HG03095 (cell line): ENCODE results near the gene GABBR2.

Experiments used
- ATAC-seq: cut with Tn5 transposase; IDR thresholded peaks from one replicate; pipeline ENCODE4 v1.9.1; 2021; ENCODE audit warnings: moderate library complexity; ENCODE audit not compliant: unreplicated experiment

Gene GABBR2

DNA sequence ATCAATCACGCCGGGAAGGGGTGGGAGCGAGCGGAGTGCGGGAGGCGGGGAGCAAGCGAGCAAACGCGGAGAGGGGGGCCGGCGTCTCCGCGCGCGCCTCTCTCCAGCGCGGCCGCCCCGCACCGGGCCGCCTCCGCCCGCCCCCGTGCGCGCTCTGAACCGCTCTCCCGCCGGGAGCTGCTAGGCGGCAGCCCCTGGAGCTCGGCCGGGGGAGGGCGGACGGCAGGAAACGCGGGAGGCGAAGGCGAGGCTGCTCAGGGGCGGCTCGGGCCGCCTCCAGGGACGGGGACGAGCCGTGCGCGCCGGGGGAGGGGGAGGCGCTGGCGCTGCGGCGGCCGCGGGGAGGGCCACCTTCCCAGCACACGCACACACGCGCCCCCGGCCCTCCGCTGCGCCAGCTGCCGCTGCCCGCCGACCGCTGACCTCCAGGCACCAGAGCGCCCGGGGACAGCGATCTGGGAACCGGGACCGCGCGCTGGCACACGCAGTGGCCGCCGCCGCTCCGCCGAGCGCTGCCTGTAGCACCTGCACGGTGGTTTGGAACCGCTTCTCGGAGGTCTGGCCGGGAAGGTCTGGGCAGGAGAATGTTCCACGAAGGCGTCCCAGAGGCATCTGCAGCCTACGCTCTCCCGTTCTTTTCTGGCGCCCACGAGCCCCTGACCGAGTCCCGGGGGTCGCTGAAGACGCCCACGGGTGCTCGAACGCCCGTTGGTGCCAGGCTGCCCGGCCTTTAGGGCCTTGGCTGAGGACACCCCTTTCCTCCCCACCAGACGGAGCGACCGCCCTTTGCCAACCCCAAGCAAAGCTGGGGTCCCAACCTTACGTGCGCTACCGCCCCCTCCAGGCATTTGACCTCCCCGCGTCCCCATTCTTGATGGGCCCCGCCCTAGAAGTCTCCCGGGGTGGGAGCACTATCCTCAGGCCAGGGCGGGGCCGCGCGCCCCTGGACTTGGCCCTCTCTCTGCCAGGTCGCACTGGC lies at the start of gene GABBR2:
TSS of gene GABBR2 (minus strand) at position 3 of the 979 bp plus-strand sequence. CDS start 198 bp downstream, outside the sequence.
- no peak for ATAC-seq

DNA sequence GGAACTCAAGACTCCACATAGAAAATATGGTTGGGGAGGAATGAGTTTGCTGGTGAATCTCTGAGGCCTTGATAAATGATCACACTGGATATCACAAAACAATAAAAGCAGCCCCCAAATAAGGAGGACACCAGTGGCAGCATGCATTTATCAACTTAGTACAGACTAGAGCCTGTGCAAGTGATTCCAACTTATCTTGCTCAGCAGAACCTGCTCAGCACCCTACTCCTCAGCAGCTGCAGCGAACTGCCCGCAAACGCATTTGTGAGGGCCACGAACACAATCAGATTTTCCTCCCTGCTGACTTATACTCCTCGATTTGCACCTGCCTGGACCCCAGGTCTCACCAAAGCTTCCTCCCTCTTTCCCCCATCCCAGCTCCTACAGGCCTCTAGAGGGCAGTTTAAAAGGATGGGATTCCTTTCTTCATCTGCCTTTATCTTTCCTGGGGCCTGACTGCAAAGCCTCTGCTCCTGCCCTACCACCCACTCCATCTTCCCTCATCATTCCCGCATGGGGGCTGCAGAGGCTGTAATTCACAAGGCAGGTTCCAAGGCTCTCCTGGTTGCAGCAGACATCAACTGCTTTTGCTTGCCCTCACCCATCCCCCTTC lies 46.4 kb upstream of the GABBR2 start:
- no peak for ATAC-seq

GRCh38 chr9:98751210-98751609 lies 42.5 kb upstream of the GABBR2 start:
- no peak for ATAC-seq

GRCh38 chr9:98750364-98751060 lies 41.8 kb upstream of the GABBR2 start:
- no peak for ATAC-seq

DNA sequence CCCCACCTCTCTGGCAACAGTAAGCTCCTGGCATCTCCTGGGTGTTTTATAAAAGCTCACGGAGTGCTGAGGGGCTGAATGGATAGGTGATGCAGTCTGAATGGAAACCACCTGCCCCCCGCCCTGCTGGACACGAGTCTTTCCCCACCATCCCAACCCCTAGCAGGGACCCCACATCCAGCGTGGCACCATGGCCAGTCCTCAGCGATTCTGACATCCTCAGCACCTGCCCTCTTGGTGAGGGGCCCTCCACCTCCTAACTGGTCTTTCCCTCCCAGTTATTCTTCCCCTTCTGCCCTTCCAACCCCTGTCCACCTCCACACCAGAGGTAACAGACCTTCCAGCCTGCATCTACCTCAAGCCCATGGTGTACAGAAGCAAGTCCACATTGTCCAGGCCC lies 38.7 kb upstream of the GABBR2 start:
- no peak for ATAC-seq

DNA sequence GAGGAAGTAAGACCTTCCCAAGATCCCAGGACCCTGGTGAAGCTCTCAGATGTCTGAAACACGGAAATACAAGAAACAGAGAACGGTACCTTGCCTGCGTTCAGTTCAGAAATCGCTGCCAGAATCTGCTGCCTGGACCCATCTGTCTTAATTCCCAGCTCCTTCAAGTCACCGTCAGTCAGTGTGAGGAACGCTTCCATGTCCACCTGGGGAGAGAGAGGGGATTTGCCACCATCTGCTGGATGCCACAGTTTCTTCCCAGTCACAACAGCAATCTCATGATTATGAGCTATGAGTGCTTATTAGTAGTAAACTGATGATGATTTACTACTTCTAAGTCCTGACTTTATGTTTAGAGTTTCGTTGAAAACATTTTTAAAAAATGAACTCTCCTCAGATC lies 36.7 kb upstream of the GABBR2 start:
- no peak for ATAC-seq

DNA sequence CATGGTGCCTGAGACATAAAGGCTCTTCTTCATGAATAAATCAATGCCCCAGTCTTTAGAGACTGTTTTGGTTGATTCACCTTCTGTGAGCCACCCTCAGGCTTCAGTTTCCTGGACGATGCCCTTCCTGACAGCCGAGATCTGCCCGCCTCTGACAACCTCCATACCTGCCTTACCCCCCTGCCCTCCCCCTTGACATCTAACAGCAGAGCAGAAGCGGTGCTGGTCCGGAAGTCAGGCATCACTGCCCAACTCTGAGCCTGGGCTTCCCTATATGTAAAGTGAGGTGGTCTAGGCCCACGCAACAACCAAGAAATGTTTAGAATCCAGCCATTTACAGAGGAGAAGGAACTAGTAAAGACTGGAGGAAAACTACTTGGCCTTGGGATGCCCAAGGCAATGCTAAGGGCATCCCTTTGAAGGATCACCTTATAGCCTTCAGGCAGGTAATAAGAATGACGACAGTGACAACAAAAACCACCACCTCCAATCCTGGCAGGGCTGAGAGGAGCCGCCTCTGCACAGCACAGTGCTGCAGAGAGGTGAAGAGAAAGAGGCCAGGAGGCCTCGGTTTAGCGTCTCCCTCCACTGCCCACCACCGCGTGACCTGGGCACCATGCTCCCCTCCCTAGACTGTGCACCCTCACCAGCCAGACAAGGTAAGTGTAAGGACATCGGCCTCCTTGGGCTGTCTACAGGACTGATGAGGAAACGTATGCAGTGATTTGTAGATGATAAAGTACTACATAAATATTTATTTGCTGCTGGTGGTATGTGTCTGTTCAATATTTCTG lies 35.3 kb upstream of the GABBR2 start:
- ATAC-seq = no peak

DNA sequence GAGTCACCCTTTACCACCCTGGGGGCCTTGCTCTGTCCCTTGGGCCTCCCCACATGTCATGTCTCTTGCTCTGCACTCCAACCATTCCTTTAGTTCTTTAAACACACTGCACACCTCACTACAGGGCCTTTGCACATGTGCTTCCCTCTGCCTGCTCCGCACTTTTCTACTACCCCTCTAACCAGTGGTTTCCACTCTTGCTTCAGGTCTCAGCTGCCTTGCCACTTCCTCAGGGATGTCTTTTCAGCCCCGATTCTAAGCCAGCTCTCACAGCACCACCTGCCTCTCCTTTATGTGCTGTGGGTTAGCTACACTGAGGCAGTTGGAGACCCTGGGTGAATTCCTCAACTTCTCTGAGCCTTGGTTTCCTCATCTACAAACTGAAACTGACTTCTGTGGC lies 34.6 kb upstream of the GABBR2 start:
- ATAC-seq = no peak

- ATAC-seq = no peak
Measured at GRCh38 chr9:98742325-98743280, 33.9 kb upstream of the GABBR2 start.

GRCh38 chr9:98740226-98740881 lies 31.6 kb upstream of the GABBR2 start:
- no peak for ATAC-seq

GRCh38 chr9:98738741-98739140 lies 30.0 kb upstream of the GABBR2 start:
- ATAC-seq = no peak

DNA sequence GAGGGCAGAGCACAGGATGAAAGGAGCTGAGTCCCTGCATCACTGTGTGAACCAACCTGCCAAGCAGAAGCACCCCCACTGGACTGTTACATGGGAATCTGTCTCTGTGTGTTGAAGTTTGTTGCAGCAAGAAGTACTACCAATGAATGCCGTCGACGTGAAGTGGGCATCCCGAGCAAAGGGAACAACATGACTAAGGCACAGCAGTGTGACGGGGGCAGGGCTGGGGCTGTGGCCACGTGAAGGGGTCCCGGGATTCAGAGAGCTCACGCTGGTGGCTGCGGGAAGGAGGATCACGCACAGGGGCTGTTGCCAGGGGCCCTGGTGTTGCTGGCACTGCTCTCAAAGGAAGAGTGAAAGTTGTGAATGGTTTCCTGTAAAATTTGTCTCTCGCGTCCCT lies 27.5 kb upstream of the GABBR2 start:
- ATAC-seq = no peak

DNA sequence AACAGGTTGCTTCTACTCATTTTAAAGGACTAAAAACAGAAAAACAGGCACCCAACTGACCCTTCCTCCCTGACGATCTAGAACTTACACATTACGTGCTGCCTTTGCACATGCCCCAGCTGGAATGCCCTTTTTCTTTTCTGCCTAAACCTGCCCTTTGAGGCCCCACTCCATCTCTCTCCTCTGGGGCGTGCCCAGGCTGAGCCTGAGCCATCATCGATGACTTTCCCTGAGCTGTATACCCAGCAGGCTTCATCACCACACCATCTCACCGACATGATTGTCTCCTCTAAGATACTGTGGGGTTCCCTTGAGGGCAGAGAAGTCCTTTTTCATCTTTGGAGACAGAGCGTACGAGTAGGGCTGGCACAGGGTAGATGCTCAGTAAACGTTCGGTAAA lies 24.1 kb upstream of the GABBR2 start:
- no peak for ATAC-seq

DNA sequence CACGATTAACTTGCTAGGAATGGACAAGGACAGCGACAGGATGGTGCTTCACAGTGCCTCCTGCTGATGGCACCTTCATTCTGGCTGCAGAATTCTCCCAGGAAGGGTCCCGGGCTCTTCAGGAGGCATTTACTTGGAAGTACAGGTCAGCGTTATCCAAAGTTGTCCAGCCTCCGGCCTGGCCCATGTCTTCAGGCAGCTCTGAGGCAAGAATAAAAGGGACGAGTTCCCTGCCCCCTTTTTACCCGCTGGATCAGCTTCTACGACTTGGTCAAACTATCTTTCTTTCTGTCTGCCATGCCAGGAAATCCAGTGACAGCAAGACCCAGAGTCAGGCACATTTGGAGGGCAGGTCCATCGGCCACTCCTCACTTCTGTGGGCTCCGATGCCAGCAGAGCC lies 23.4 kb upstream of the GABBR2 start:
- no peak for ATAC-seq

GRCh38 chr9:98730871-98731270 lies 22.1 kb upstream of the GABBR2 start:
- ATAC-seq = no peak

- ATAC-seq = no peak
Measured at GRCh38 chr9:98728500-98728899, 19.8 kb upstream of the GABBR2 start.

DNA sequence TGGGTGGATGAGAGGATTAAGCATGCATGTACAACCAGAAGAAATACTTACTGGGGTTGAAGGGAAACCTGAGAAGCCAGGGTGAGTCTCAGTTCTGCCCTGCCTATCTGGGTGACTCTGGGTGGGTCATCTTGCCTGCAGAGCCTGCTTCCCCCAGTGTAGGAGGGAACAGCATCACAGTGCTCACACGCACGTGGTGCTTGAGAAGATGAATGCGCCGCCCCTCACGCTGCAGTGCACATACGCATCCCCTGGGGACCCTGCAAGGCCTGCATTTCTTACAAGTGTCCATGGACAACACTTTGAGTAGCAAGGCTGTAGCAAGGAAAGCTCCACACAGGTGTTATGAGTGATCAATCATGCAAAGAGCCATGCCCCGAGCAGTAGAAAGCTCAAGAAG lies 18.7 kb upstream of the GABBR2 start:
- ATAC-seq = no peak

GRCh38 chr9:98726735-98727134 lies 18.0 kb upstream of the GABBR2 start:
- no peak for ATAC-seq

GRCh38 chr9:98724810-98725530 lies 16.2 kb upstream of the GABBR2 start:
- ATAC-seq = no peak
